Right lobe of liver (tissue), 6 donors: Measurements from ENCODE around the gene SPX. TPM values are rescaled to one million over a fixed set of nuclear protein-coding genes. Genes with fewer than 3 reads are reported as not detected.

Source experiments
- ATAC-seq, 4 donors: fragments of 200-7000 bp; cut with Tn5 transposase; one replicate each; pipeline ENCODE4 v1.9.1; 2020; ENCODE audit warnings: mild to moderate bottlenecking in 4 of 4, moderate library complexity in 4 of 4
- DNase-seq, 3 donors: peaks; one replicate each; pipeline ENCODE4 v3.0.0-alpha.2; 2020
- H3K27ac ChIP-seq, 3 donors: fragments of 200-600 bp; one replicate each; pipeline ENCODE4 v1.8.0; 2022
- H3K27me3 ChIP-seq, 2 donors: fragments of 200-600 bp; one replicate each; pipeline ENCODE4 v1.8.0; 2022
- H3K36me3 ChIP-seq, 4 donors: fragments of 200-600 bp; sonication (generic) in 1 of 4; one replicate each; pipeline versions ENCODE4 v1.5.1 to v1.8.0; 2017 to 2022; ENCODE audit warnings: control low read depth in 1 of 4
- H3K4me1 ChIP-seq, 4 donors: fragments of 200-600 bp; sonication (generic) in 1 of 4; one replicate each; pipeline versions ENCODE4 v1.5.1 to v1.8.0; 2017 to 2022; ENCODE audit warnings: control low read depth in 1 of 4
- H3K4me3 ChIP-seq, 3 donors: fragments of 200-600 bp; one replicate each; pipeline ENCODE4 v1.8.0; 2022
- H3K9me3 ChIP-seq, 4 donors: fragments of 200-600 bp; sonication (generic) in 1 of 4; one replicate each; pipeline versions ENCODE4 v1.5.1 to v1.8.0; 2017 to 2022; ENCODE audit warnings: control low read depth in 1 of 4
- CTCF ChIP-seq, 4 donors: fragments of 200-600 bp in 3 of 4; fragments of 450-650 bp in 1 of 4; IDR thresholded peaks; one replicate each; pipeline versions ENCODE4 v1.5.1 to v1.8.0; 2016 to 2022; ENCODE audit warnings: antibody characterized with exemption in 4 of 4, mild to moderate bottlenecking in 2 of 4
- POLR2A ChIP-seq: fragments of 450-650 bp; IDR thresholded peaks from one replicate; pipeline ENCODE4 v1.6.1; 2017; ENCODE audit warnings: antibody characterized with exemption, mild to moderate bottlenecking
- WGBS: methylation state at CpG from one replicate; pipeline ENCODE4 v1.1.6; 2018; ENCODE audit warnings: low coverage, low lambda C conversion rate; ENCODE audit not compliant: insufficient coverage; ENCODE audit errors: missing lambda C conversion rate; 5-methylcytosine and 5-hydroxymethylcytosine counted together
- intact Hi-C, 2 donors: fragments of 100-400 bp; cut with DNase I; formaldehyde crosslinking; loops; one replicate each; pipeline versions ENCODE4 v1.11.2 to v1.14.1; 2022
- total RNA-seq, 6 experiments: library from RNA; depleted of rRNA in 2 of 6; stranded (reverse); fragments of >200 nt in 2 of 6; fragmentation: NEBNext Ultra II Directional in 3 of 6; extraction: Animal tissue kit (Norgen Biotek cat#: 25700) in 3 of 6; gene quantifications; one replicate each; pipeline versions ENCODE4 v1.1.0 to v1.2.4, GENCODE V29; 2016 to 2023
- donor health status: DM: no; HTN: yes; CAD: no.
- donor health status: DM: no; HTN: no; CAD: no.
- donor health status: DM: no; HTN: no; CAD: no.
- donor health status: DM: no; HTN: yes; CAD: no.
- donor health status: DM: no; HTN: yes; CAD: no.

SPX gene
- total RNA-seq, 6 experiments from 2014 or later, result 0.24 to 6.9 (median 0.56) TPM; not detected in 1

GRCh38 chr12:21538061-21538653, 12.1 kb downstream of the SPX start:
- WGBS, result 88% methylated on average over 4 of the region's 5 CpGs
- Histone ChIP-seq H3K4me1 (no peaks in the 10 kb centered on the region), H3K4me3 (no peak overlapping the region), H3K9me3 (no peaks in the 10 kb centered on the region), H3K27me3 (no peaks in the 10 kb centered on the region), H3K27ac (no peak overlapping the region), H3K36me3 (peaks cover 0 to 5% (median 0%) of the 10 kb centered on the region in 4 donors)
- no peak for TF ChIP-seq POLR2A
- no peak for TF ChIP-seq CTCF (IDR thresholded peaks at IDR 0.05)
- intact Hi-C loops, result no loop called here
- ATAC-seq, result no peak
- no peak for DNase-seq

- intact Hi-C loops, result no loop called here
- no peak for ATAC-seq
- Histone ChIP-seq H3K27me3 (no peaks in the 10 kb centered on the region), H3K36me3 (peaks cover 0 to 5% (median 0%) of the 10 kb centered on the region in 4 donors), H3K9me3 (no peaks in the 10 kb centered on the region), H3K4me1 (no peaks in the 10 kb centered on the region), H3K4me3 (no peak overlapping the region), H3K27ac (no peak overlapping the region)
- no peak for TF ChIP-seq CTCF (IDR thresholded peaks at IDR 0.05)
- no peak for TF ChIP-seq POLR2A
- no peak for DNase-seq
These were observed 13.7 kb downstream of the SPX start for GRCh38 chr12:21539797-21540196.

- intact Hi-C loops, result no loop called here
- Histone ChIP-seq H3K27me3 (no peaks in the 10 kb centered on the region), H3K27ac (no peak overlapping the region), H3K9me3 (no peaks in the 10 kb centered on the region), H3K4me1 (no peaks in the 10 kb centered on the region), H3K36me3 (peaks cover 0 to 5% (median 0%) of the 10 kb centered on the region in 4 donors), H3K4me3 (no peak overlapping the region)
- ATAC-seq, result no peak
- no peak for DNase-seq
- TF ChIP-seq CTCF (IDR thresholded peaks at IDR 0.05) (no peak), POLR2A (no peak)
- 89% methylated on average over 4 of the region's 6 CpGs for WGBS
These were observed 15.7 kb downstream of the SPX start for GRCh38 chr12:21541773-21542172.

GRCh38 chr12:21542403-21542802, 16.3 kb downstream of the SPX start:
- Histone ChIP-seq H3K9me3 (no peaks in the 10 kb centered on the region), H3K4me3 (no peak overlapping the region), H3K27me3 (no peaks in the 10 kb centered on the region), H3K36me3 (peaks cover 0 to 5% (median 0%) of the 10 kb centered on the region in 4 donors), H3K27ac (no peak overlapping the region), H3K4me1 (no peaks in the 10 kb centered on the region)
- 64% methylated on average over 4 of the region's 5 CpGs for WGBS
- no peak for ATAC-seq
- intact Hi-C loops, result no loop called here
- no peak for DNase-seq
- TF ChIP-seq CTCF (IDR thresholded peaks at IDR 0.05) (no peak), POLR2A (no peak)

- ATAC-seq, result no peak
- Histone ChIP-seq H3K27me3 (no peaks in the 10 kb centered on the region), H3K4me3 (no peak overlapping the region), H3K4me1 (no peaks in the 10 kb centered on the region), H3K27ac (no peak overlapping the region), H3K9me3 (no peaks in the 10 kb centered on the region), H3K36me3 (peaks cover 0 to 4% (median 0%) of the 10 kb centered on the region in 4 donors)
- no peak for DNase-seq
- TF ChIP-seq POLR2A, result no peak
- TF ChIP-seq CTCF (IDR thresholded peaks at IDR 0.05), result no peak
- intact Hi-C loops, result no loop called here
These were observed 17.1 kb downstream of the SPX start for GRCh38 chr12:21543151-21543550.
